CD4-positive, alpha-beta T cell (primary cell): ENCODE data around the gene ARHGAP6. TPM values are rescaled to one million over a fixed set of nuclear protein-coding genes. Genes with fewer than 3 reads are reported as not detected.

ENCODE experiments used
- ATAC-seq: fragments of 200-7000 bp; cut with Tn5 transposase; one replicate; pipeline ENCODE4 v1.10.0; 2022; ENCODE audit warnings: mild to moderate bottlenecking; ENCODE audit not compliant: poor library complexity
- CTCF ChIA-PET: fragments of 350-600 bp; sonication (Branson Sonifier 250); formaldehyde crosslinking; loops from one replicate; lab custom pipeline; 2021; ENCODE audit warnings: antibody characterized with exemption, inconsistent platforms; lab: Charles Lee
- POLR2A ChIA-PET: fragments of 350-600 bp; sonication (Branson Sonifier 250); formaldehyde crosslinking; loops from one replicate; lab custom pipeline; 2021; ENCODE audit warnings: antibody characterized with exemption, inconsistent platforms; lab: Charles Lee
- DNase-seq, 14 experiments: peaks; one replicate each; pipeline ENCODE4 v3.0.0-alpha.2; 2013 to 2020; ENCODE audit warnings: mixed read lengths in 2 of 14
- H3K27ac ChIP-seq, 2 donors: one replicate each; pipeline versions ENCODE4 v1.5.1 to v1.7.0; 2013; ENCODE audit warnings: low read length in 2 of 2, low read depth in 1 of 2, mild to moderate bottlenecking in 1 of 2
- H3K27me3 ChIP-seq, 2 experiments: 1 replicate in 1 of 2; 2 replicates in 1 of 2; pipeline versions ENCODE4 v1.6.1 to v1.7.0; 2013; ENCODE audit warnings: low read length in 2 of 2, control low read depth in 1 of 2, mild to moderate bottlenecking in 1 of 2, moderate library complexity in 1 of 2; ENCODE audit not compliant: insufficient read depth in 2 of 2, control insufficient read depth in 1 of 2
- H3K36me3 ChIP-seq: one replicate; pipeline ENCODE4 v1.6.1; 2013; ENCODE audit warnings: low read length, control low read depth; ENCODE audit not compliant: insufficient read depth
- H3K4me1 ChIP-seq: one replicate; pipeline ENCODE4 v1.6.1; 2013; ENCODE audit warnings: low read length, control low read depth; ENCODE audit not compliant: insufficient read depth
- H3K4me3 ChIP-seq: one replicate; pipeline ENCODE4 v1.5.1; 2013; ENCODE audit warnings: mild to moderate bottlenecking, low read length, moderate library complexity
- H3K9me3 ChIP-seq, 2 experiments: 1 replicate in 1 of 2; 2 replicates in 1 of 2; pipeline versions ENCODE4 v1.6.1 to v1.7.0; 2013; ENCODE audit warnings: low read length in 2 of 2, mild to moderate bottlenecking in 2 of 2, control low read depth in 1 of 2, moderate library complexity in 1 of 2; ENCODE audit not compliant: control insufficient read depth in 1 of 2, insufficient read depth in 1 of 2
- H3K27ac Mint-ChIP-seq: one replicate; pipeline ENCODE4 v1.8.0; 2020; ENCODE audit warnings: mixed read lengths
- H3K27me3 Mint-ChIP-seq: one replicate; pipeline ENCODE4 v1.8.0; 2021; ENCODE audit warnings: mixed read lengths
- H3K36me3 Mint-ChIP-seq: one replicate; pipeline ENCODE4 v1.8.0; 2021; ENCODE audit warnings: low read depth, mixed read lengths
- H3K4me1 Mint-ChIP-seq: one replicate; pipeline ENCODE4 v1.8.0; 2021; ENCODE audit warnings: low read depth, mixed read lengths
- H3K4me3 Mint-ChIP-seq: one replicate; pipeline ENCODE4 v1.8.0; 2020; ENCODE audit warnings: mild to moderate bottlenecking, mixed read lengths
- H3K9me3 Mint-ChIP-seq: one replicate; pipeline ENCODE4 v1.8.0; 2020; ENCODE audit warnings: mixed read lengths
- intact Hi-C, 2 experiments: fragments of 100-400 bp; cut with DNase I in 1 of 2; cut with micrococcal nuclease in 1 of 2; formaldehyde crosslinking; loops; one replicate each; pipeline versions ENCODE4 v1.15.1 to v1.9.0; 2023 to 2025; cut with DNase I, micrococcal nuclease
- total RNA-seq, 174 experiments: library from RNA in 2 of 174; stranded (reverse) in 2 of 174; gene quantifications; one replicate each; pipeline ENCODE4 v1.2.3 and lab custom pipeline; 2021 to 2026
- TF ChIP-seq, protein P1 (sequence below): fragments of 200-600 bp; IDR thresholded peaks from one replicate; pipeline ENCODE4 v1.8.0; 2022; ENCODE audit warnings: antibody characterized with exemption, mild to moderate bottlenecking

The ARHGAP6 gene
- total RNA-seq, 2 experiments from 2014 or later: not detected

GRCh38 chrX:11589641-11590040 is 76.1 kb downstream of the ARHGAP6 start:
- no peak for DNase-seq
- CTCF ChIA-PET: no interaction called here
- no peak overlapping the region for H3K4me3 ChIP-seq
- H3K4me3 Mint-ChIP-seq: no peak overlapping the region
- no peak for ATAC-seq
- peaks cover 8% of the 10 kb centered on the region for H3K27me3 Mint-ChIP-seq
- no peaks in the 10 kb centered on the region for H3K36me3 Mint-ChIP-seq
- no peaks in the 10 kb centered on the region for H3K9me3 Mint-ChIP-seq
- no peak overlapping the region for H3K27ac ChIP-seq
- H3K9me3 ChIP-seq: no peaks in the 10 kb centered on the region
- intact Hi-C loops: no loop called here
- H3K36me3 ChIP-seq: no peaks in the 10 kb centered on the region
- peaks cover 9% of the 10 kb centered on the region for H3K4me1 Mint-ChIP-seq
- TF ChIP-seq, protein P1, sequence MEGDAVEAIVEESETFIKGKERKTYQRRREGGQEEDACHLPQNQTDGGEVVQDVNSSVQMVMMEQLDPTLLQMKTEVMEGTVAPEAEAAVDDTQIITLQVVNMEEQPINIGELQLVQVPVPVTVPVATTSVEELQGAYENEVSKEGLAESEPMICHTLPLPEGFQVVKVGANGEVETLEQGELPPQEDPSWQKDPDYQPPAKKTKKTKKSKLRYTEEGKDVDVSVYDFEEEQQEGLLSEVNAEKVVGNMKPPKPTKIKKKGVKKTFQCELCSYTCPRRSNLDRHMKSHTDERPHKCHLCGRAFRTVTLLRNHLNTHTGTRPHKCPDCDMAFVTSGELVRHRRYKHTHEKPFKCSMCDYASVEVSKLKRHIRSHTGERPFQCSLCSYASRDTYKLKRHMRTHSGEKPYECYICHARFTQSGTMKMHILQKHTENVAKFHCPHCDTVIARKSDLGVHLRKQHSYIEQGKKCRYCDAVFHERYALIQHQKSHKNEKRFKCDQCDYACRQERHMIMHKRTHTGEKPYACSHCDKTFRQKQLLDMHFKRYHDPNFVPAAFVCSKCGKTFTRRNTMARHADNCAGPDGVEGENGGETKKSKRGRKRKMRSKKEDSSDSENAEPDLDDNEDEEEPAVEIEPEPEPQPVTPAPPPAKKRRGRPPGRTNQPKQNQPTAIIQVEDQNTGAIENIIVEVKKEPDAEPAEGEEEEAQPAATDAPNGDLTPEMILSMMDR: no peak
- H3K27ac Mint-ChIP-seq: no peak overlapping the region
- POLR2A ChIA-PET: no interaction called here
- no peaks in the 10 kb centered on the region for H3K4me1 ChIP-seq
- no peaks in the 10 kb centered on the region for H3K27me3 ChIP-seq

GRCh38 chrX:11588097-11588496 is 77.6 kb downstream of the ARHGAP6 start:
- Mint-ChIP-seq H3K4me1 (peaks cover 9% of the 10 kb centered on the region), H3K9me3 (no peaks in the 10 kb centered on the region), H3K4me3 (no peak overlapping the region), H3K27me3 (peaks cover 8% of the 10 kb centered on the region), H3K27ac (no peak overlapping the region), H3K36me3 (no peaks in the 10 kb centered on the region)
- H3K4me3 ChIP-seq: no peak overlapping the region
- H3K27ac ChIP-seq: no peak overlapping the region
- no peaks in the 10 kb centered on the region for H3K9me3 ChIP-seq
- ATAC-seq (no peak), DNase-seq (no peak)
- no peaks in the 10 kb centered on the region for H3K27me3 ChIP-seq
- ChIA-PET CTCF (no interaction called here), POLR2A (no interaction called here)
- no peaks in the 10 kb centered on the region for H3K4me1 ChIP-seq
- H3K36me3 ChIP-seq: no peaks in the 10 kb centered on the region
- TF ChIP-seq, protein P1: no peak
- intact Hi-C loops: no loop called here

DNA sequence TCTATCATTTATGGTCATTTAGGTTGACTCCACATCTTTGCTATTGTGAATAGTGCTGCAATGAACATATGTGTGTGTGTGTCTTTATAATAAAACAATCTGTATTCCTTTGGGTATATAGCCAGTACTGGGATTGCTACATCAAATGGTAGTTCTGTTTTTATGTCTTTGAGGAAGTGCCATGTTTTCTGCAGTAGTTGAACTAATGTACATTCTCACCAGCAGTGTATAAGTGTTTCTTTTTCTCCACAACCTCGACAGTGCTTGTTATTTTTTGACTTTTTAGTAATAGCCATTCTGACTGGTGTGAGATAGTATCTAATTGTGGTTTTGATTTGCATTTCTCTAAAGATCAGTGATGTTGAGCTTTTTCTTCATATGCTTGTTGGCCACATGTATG is 80.5 kb downstream of the ARHGAP6 start:
- no peak overlapping the region for H3K4me3 ChIP-seq
- no peaks in the 10 kb centered on the region for H3K27me3 ChIP-seq
- no peaks in the 10 kb centered on the region for H3K36me3 Mint-ChIP-seq
- H3K9me3 Mint-ChIP-seq: no peaks in the 10 kb centered on the region
- H3K4me1 Mint-ChIP-seq: no peaks in the 10 kb centered on the region
- H3K4me3 Mint-ChIP-seq: no peak overlapping the region
- H3K4me1 ChIP-seq: no peaks in the 10 kb centered on the region
- TF ChIP-seq, protein P1: no peak
- POLR2A ChIA-PET: no interaction called here
- ATAC-seq (no peak), DNase-seq (no peak)
- peaks cover 8% of the 10 kb centered on the region for H3K27me3 Mint-ChIP-seq
- intact Hi-C loops: no loop called here
- no peaks in the 10 kb centered on the region for H3K9me3 ChIP-seq
- no peaks in the 10 kb centered on the region for H3K36me3 ChIP-seq
- H3K27ac ChIP-seq: no peak overlapping the region
- H3K27ac Mint-ChIP-seq: no peak overlapping the region
- CTCF ChIA-PET: no interaction called here
